Fibroblast of skin of scalp (primary cell): ENCODE measurements around the gene FAAP100. TPM values are rescaled to one million over a fixed set of nuclear protein-coding genes. Genes with fewer than 3 reads are reported as not detected.
A peak's percentile ranks its signal among the peaks of the same experiment; 100 is the strongest.
"Not testable (repeated sequence)": the region's sequence is repeated elsewhere in the genome, so short reads cannot be mapped to it uniquely, and the experiment has no call there.

Source experiments
- DNase-seq: peaks from one replicate; pipeline ENCODE4 v3.0.0-alpha.2; 2013
- polyA plus RNA-seq, 2 experiments: library from polyadenylated mRNA; unstranded; fragments of 120-200 nt; gene quantifications; one replicate each; pipeline ENCODE4 v1.2.1, GENCODE V29; 2013; ENCODE audit not compliant: insufficient read length in 2 of 2

FAAP100 gene
- 27.7 TPM for polyA plus RNA-seq (2013, experiment 1 of 2; ENCODE audit: insufficient read length)
- polyA plus RNA-seq (2013, experiment 2 of 2; ENCODE audit: insufficient read length) = 27.2 TPM

- peak; percentile 81 for DNase-seq
Observed at GRCh38 chr17:81552244-81553017, at the start of gene FAAP100. Gene FAAP100, minus strand, starts transcription at chr17:81552353. Its CDS starts 23 bp downstream, at chr17:81552330.

GRCh38 chr17:81601525-81602120 is 49.5 kb upstream of the FAAP100 start:
- DNase-seq = peak; percentile 81

GRCh38 chr17:81599719-81600486 is 47.8 kb upstream of the FAAP100 start:
- DNase-seq = peak; percentile 86

- no peak for DNase-seq
Observed at GRCh38 chr17:81593105-81593871, 41.1 kb upstream of the FAAP100 start.

- no peak for DNase-seq
Observed at GRCh38 chr17:81591971-81592370, 39.8 kb upstream of the FAAP100 start.

GRCh38 chr17:81590121-81590520 is 38.0 kb upstream of the FAAP100 start:
- no peak for DNase-seq

- DNase-seq = no peak
Observed at GRCh38 chr17:81589612-81590011, 37.5 kb upstream of the FAAP100 start.

- DNase-seq = peak; percentile 42
Observed at GRCh38 chr17:81586096-81586495, 33.9 kb upstream of the FAAP100 start.

- DNase-seq = not testable (repeated sequence)
Observed at GRCh38 chr17:81584771-81585170, 32.6 kb upstream of the FAAP100 start.

GRCh38 chr17:81583589-81584342 is 31.6 kb upstream of the FAAP100 start:
- no peak for DNase-seq

GRCh38 chr17:81582749-81583148 is 30.6 kb upstream of the FAAP100 start:
- DNase-seq = no peak

- DNase-seq = peak; percentile 60
Observed at GRCh38 chr17:81582341-81582740, 30.2 kb upstream of the FAAP100 start.

- DNase-seq = no peak
Observed at GRCh38 chr17:81581758-81582157, 29.6 kb upstream of the FAAP100 start.

GRCh38 chr17:81580481-81580880 is 28.3 kb upstream of the FAAP100 start:
- no peak for DNase-seq

GRCh38 chr17:81579821-81580321 is 27.7 kb upstream of the FAAP100 start:
- DNase-seq = peak; percentile 64

- no peak for DNase-seq
Observed at GRCh38 chr17:81579298-81579697, 27.1 kb upstream of the FAAP100 start.

- no peak for DNase-seq
Observed at GRCh38 chr17:81578561-81579225, 26.5 kb upstream of the FAAP100 start.

- DNase-seq = peak; percentile 42
Observed at GRCh38 chr17:81578038-81578441, 25.9 kb upstream of the FAAP100 start.

GRCh38 chr17:81577278-81578000 is 25.3 kb upstream of the FAAP100 start:
- DNase-seq = no peak
